ENCODE data around the gene ME3.
"Not testable (repeated sequence)": the region's sequence is repeated elsewhere in the genome, so short reads cannot be mapped to it uniquely, and the experiment has no call there.

The ME3 gene

GRCh38 chr11:86619428-86619827 is 53.0 kb downstream of the ME3 start:
- not testable (repeated sequence) for FAIRE-seq

DNA sequence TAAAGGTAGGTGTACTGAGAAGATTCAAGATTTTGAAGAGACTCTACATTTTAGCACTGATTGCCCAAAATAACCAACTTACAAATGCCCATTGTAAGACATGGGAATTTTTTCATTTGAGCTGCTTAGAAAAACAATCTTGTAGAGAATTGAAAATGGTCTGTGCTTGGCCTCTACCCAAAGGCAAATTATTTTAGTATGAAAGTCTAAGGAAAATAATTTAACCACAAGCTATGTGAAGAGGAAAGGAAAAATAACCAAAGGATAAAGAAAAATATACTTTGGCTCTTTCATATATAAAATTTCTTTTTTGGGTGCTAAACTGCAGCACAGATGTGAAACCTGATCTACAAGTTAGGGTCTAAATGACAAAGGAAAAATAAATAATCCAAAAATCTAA is 54.9 kb downstream of the ME3 start:
- no peak for FAIRE-seq

GRCh38 chr11:86615487-86615886 is 56.9 kb downstream of the ME3 start:
- no peak for FAIRE-seq

- FAIRE-seq, result no peak
Measured at GRCh38 chr11:86610559-86611341, 61.7 kb downstream of the ME3 start.

DNA sequence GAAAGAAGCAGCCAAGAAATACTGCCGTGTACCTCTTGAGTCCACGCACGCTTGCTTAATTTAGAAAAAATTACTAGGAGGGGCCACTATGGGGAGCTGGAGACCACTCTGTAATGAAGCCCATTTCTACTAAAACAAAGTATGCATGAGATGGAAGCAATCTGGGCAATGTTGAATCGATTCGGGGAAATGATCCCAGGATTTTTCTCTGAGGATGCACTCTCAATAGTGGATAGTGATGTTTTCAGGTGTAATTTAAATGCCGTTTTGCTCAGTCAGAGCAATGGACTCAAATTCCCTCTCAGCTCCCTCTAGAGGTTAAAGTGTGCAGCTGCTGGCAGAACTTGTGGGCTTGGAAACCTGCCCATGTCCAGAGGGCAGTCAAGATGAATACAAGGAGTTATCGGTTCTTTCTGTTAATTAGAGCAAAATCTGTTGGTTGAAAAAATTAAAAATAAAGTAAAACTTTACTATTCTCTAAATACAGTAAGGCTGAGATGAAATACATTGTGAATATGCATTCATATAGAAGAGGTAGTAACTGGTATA is 64.1 kb downstream of the ME3 start:
- no peak for FAIRE-seq

DNA sequence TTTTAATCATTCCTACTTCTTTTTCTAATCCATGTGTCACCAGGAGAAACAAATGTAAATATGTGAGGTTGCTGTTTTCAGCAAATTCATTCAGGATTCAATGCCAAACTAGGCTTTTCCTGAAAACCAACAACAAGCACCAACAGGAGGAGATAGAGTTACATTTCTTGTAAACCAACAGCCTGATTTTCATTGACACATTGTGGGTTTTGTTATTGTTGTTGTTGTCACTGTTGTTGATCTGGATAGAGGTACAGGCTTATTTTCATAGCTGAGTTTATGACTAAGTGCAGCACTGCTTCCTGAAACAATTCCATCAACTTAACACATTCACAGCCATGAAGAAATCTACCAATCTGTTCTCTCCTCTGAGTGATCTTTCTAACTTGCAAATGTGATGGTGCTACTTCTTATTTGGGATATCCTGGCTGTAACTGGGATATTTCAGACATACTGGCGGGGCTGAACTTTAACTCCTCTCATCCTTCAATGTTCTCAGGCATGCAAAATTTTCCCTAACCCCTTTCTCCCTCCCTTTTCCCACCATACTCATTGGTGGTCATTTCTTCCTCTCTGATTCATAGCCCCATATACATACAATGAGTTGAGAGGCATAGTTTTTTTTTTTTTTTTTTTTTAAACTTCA is 65.5 kb downstream of the ME3 start:
- no peak for FAIRE-seq

DNA sequence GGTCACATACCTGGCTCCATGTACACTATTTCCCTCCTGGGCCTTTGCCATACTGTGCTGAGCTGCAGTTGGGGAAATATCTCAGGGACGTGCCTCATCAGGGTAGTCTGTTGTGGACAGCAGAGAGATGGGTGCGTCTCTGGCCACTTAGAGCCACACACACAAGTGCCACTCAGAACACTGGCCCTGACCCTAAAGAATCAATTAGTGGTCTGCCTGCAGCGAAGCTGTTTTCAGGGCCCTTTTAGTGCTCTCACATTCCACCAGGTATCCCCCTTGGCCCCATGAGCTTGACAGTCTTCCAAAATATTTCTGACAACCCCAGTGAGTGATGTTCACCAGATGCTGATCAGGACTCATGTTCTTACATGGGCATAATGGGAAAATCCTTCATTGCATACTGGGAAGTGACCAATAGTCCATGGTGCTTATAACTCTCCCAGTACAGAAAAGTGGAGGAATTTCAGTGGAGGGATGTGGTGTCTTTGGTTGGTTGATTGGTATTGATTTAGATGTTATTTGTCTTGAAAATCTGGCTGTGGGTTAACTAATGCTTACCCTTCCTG is 66.1 kb downstream of the ME3 start:
- no peak for FAIRE-seq

DNA sequence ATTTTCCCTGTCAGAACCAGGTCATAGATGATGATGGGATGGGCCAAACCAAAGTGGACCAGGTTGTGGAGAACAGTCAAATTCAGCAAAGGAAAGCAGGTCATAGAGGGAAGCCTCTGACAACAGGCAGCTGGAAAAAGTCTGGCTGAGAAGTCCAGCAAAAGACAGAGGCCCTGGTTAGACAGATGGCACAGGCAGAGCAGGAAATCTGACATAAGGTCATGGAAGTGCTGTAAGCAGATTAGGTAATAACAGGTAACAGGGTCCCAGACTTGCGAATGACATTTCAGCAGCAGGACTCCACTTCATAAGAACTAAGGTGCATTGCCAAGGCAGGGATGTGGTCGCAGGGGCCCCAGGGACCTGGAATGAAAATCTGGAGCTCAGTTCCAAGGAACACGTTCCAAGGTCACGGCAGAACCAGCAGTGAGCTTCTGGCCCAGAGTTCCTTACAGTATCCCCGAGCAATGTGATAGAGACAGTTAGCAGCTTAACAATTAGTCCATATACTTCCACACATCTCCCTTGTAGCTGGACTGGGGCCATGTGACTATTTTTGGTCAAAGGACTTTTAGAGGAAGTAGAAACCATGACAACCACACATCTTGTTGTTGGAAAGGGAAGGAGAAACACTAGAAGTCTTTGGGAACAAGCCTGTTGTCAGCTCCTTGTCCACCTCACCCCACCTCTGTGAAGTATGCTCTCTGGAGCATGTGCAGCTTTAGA is 75.4 kb downstream of the ME3 start:
- no peak for FAIRE-seq

DNA sequence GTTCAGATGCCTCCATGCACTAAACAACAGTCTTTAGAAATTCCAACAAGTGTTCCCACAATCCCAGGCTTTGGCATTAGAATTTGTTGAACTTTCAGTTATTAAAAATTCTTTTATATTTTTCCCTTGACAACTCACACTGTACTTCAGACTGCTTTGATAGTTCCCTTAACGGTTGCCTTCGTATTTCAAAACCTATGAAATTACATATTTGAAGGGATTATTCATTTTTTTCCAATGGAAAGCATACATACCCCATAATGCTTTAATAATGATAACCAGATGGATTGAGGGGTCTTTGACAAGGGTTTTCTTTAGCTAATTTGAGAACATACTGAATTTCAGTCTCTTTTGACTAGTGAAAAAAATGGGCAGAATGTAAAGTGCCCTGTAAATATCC is 76.5 kb downstream of the ME3 start:
- no peak for FAIRE-seq

DNA sequence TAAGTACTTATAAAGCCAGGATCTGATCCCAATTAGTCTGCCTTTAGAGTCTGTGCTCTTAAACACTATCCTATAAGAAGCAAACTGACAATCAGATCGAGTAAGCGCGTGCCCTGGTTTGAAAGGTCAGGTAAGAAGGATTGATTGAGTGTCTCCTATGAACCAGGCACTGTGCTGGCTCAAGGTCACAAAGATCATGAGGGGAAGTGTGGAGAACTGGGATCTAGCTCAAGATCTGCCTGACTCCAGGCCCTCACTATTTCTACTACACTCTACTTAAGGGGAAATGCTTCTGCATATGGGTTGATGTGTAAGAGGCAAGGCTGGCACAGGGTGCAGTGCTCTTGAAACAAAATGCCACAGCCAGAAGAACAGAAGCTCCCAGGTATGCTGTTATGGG is 77.0 kb downstream of the ME3 start:
- FAIRE-seq, result no peak

GRCh38 chr11:86594746-86595145 is 77.7 kb downstream of the ME3 start:
- FAIRE-seq, result no peak

GRCh38 chr11:86593833-86594232 is 78.6 kb downstream of the ME3 start:
- FAIRE-seq, result no peak

DNA sequence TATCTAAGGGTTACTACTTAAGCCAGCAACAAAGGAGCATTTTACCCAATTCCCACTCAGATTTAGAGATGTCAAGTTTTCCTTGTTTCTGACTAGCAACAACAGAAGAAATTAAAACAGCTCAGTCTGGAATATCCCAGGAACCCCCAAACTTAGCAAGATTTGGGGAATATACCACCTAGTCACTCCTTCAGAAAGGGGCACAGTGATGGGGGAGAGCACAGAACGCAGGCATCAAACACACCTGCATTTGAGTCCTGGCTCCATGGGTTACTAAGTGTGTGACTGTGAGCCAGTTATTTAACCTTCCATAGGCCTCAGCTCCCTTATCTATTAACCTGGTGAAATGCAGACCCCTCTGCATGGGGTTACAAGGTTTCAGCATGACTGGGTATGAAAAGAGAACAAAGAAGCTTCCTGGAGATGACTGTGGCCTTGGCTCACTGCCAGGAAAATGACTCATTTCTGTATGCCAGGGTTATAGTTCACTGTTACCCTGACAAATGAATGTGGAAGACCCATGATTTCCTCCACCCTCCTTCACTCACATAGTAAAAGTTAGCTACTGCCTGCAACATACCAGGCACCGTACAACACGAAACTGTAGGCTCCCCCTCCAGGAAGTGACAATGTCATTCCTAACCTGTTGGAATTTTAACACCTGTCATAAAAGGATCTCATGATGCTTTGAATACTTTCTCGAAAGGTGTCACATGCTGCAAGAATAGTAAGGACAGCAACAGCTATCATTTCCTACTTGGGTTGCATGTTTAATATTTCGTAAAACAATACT is 79.6 kb downstream of the ME3 start:
- no peak for FAIRE-seq

DNA sequence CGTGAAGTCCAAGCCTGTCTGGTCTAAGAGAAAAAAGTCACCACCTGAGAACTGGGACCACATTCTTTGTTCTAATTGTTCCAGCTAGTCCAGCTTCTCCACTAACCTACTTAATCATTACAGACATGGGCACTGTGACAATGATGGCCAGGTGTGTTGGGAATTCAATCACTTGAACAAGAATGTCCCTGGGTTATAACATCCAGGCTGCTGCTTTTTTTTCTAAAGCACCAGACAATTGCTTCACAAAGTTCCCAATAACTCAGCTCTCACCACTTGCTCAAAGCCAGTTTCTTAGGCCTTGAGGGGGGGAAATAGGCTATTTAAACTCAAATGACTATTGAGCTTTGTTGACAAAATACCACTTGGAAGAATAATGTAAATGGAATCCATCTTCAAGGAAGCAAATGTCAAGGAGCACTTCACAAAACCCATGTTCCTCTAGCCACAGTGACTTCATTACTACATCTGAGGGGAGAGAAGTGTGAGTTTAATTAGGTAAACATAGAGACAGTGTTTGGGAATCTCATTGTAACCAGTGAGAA is 80.3 kb downstream of the ME3 start:
- FAIRE-seq, result no peak

DNA sequence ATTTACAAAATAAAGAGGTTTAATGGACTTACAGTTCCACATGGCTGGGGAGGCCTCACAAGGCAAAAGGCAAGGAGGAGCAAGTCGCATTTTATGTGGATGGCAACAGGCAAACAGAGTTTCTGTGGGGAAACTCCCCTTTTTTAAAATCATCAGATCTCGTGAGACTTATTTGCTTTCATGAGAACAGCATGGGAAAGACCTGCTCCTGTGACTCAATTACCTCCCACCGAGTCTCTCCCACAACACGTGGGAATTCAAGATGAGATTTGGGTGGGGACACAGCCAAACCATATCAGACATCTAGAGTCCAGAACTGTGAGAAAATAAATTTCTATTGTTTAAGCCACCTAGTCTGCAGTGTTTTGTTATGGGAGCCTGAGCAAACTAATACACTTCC is 80.8 kb downstream of the ME3 start:
- FAIRE-seq, result no peak

DNA sequence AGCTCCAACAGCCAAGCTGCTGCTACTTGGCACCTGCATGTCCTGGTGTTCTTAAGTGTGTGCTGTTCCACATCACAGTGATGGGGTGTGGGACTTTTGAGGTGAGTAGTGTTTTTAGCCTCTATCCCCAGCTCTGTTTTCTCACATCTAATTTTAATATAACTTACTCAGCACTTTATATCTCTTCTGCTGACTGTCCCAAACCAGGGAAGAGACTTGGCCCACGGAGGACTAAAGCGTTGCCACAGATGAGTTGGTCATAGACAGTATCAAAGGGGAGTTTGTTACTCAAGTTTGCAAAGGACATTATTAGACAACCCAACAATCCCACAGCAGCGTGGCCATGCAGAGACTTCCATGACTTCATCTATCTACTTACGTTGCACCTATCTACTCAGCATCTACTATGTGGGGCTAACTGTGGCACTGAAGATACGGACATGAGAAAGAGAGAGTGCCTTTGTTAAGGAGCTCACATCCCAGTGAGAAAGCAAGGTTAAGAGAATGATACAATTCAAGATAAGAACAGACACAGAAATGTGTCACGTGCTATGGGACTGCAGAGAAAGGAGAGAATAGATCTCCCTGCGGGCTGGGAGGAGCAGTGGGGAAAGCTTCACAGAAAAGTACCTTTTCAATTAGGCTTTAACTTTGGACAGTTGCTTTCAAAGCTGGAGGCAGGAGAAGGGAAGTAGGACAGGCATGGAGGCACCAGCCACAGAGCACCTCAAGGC is 82.4 kb downstream of the ME3 start:
- FAIRE-seq, result no peak

DNA sequence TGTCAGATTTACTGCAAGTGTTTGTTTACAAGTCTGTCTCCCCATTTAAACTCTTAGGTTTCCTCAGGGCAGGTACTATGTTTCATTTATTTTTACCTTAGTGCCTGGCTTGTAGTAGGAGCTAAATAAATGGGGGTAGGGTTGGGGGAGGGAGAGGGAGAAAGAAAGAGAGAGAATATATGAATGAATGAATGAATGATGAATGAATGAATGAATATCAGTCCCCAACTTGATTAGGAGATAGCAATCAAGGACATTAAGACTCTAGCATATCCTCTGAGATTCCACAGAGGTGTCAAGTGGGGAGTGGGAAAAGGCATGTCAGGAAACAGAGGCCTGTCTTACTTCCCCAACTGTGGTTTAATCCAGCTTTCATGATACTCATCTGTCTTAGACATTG is 83.2 kb downstream of the ME3 start:
- FAIRE-seq, result no peak

- no peak for FAIRE-seq
Measured at GRCh38 chr11:86588566-86589090, 83.8 kb downstream of the ME3 start.

GRCh38 chr11:86587264-86588193 is 84.9 kb downstream of the ME3 start:
- no peak for FAIRE-seq

DNA sequence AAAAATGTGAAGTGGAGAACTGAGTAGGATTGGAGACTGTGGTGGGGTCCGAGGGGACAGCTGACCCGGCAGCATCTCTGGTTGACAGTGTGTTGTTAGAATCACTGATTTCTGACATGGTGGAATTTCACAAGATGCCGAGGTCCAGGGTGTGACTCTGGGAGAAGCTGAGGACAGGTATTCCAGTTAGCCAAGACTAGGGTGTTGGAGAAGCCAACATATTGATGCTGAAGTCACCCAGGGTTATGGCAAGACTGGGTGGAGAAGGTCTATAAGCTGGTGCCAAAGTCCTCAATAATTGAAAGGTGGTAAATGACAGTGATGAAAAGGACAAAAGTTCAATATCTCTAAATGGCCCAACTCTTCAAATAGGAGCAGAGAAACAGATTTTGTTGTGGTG is 86.1 kb downstream of the ME3 start:
- no peak for FAIRE-seq

Measured in colon (tissue), 2 donors.